OCI-LY7 (cell line): ENCODE data around the gene GLUL. TPM values are rescaled to one million over a fixed set of nuclear protein-coding genes. Genes with fewer than 3 reads are reported as not detected.

Experiments used
- BruUV-seq: library from RNA; stranded (reverse); fragments of 400-500 nt; replicated peaks from 2 replicates; lab custom pipeline; 2021; lab: Mats Ljungman, UMichigan
- CTCF ChIA-PET: fragments of 300-600 bp; sonication (Branson Sonifier 250); formaldehyde crosslinking; loops from one replicate; lab custom pipeline; 2022; ENCODE audit warnings: antibody characterized with exemption; ENCODE audit not compliant: unreplicated experiment; lab: Charles Lee
- POLR2A ChIA-PET: fragments of 300-600 bp; sonication (Branson Sonifier 250); formaldehyde crosslinking; loops from one replicate; lab custom pipeline; 2022; ENCODE audit warnings: antibody characterized with exemption; lab: Charles Lee
- DNase-seq: peaks from one replicate; pipeline ENCODE4 v3.0.0-alpha.2; 2015; ENCODE audit warnings: low spot score
- H2AFZ ChIP-seq: fragments of 200-600 bp; sonication (generic), shearing (Covaris generic); 2 replicates; pipeline ENCODE4 v1.6.1; 2014; ENCODE audit warnings: mild to moderate bottlenecking, antibody characterized with exemption, low read length, moderate library complexity
- H3K27ac ChIP-seq: fragments of 200-600 bp; sonication (generic); 2 replicates; pipeline ENCODE4 v1.5.1; 2014; ENCODE audit warnings: mixed run types, low read depth, mild to moderate bottlenecking, moderate library complexity, low read length, inconsistent platforms; ENCODE audit not compliant: poor library complexity, severe bottlenecking
- H3K36me3 ChIP-seq: fragments of 200-600 bp; sonication (generic); 2 replicates; pipeline ENCODE4 v1.6.1; 2014; ENCODE audit warnings: mild to moderate bottlenecking, antibody characterized with exemption, low read length, moderate library complexity, mixed read lengths; ENCODE audit not compliant: insufficient read depth
- H3K4me1 ChIP-seq: fragments of 200-600 bp; sonication (generic); 2 replicates; pipeline ENCODE4 v1.5.1; 2014; ENCODE audit warnings: mild to moderate bottlenecking, low read length; ENCODE audit not compliant: insufficient read depth, poor library complexity, severe bottlenecking
- H3K4me2 ChIP-seq: fragments of 200-600 bp; sonication (generic); 2 replicates; pipeline ENCODE4 v1.6.1; 2014; ENCODE audit warnings: mild to moderate bottlenecking, low read length
- H3K4me3 ChIP-seq: fragments of 200-600 bp; sonication (generic); 2 replicates; pipeline ENCODE4 v1.5.1; 2014; ENCODE audit warnings: mild to moderate bottlenecking, low read depth, low read length; ENCODE audit not compliant: poor library complexity, severe bottlenecking
- H3K79me2 ChIP-seq: fragments of 200-600 bp; sonication (generic); 2 replicates; pipeline ENCODE4 v1.6.1; 2016; ENCODE audit warnings: low read depth, mild to moderate bottlenecking, low read length, moderate library complexity, mixed read lengths; ENCODE audit not compliant: insufficient read depth
- H3K9me2 ChIP-seq: fragments of 200-600 bp; sonication (generic); 2 replicates; pipeline ENCODE4 v1.6.1; 2016; ENCODE audit warnings: mild to moderate bottlenecking, low read length, mixed read lengths; ENCODE audit not compliant: insufficient read depth
- H3K9me3 ChIP-seq: fragments of 200-600 bp; sonication (generic); 2 replicates; pipeline ENCODE4 v1.6.1; 2014; ENCODE audit warnings: mild to moderate bottlenecking, mixed run types, low read length, mixed read lengths
- H4K20me1 ChIP-seq: fragments of 200-600 bp; sonication (generic); 2 replicates; pipeline ENCODE4 v1.6.1; 2014; ENCODE audit warnings: mild to moderate bottlenecking, antibody characterized with exemption, low read length, moderate library complexity, mixed read lengths; ENCODE audit not compliant: insufficient read depth
- CTCF ChIP-seq: fragments of 200-600 bp; sonication (generic); conservative IDR thresholded peaks from 2 replicates; pipeline ENCODE4 v1.5.1; 2014; ENCODE audit warnings: mild to moderate bottlenecking, antibody characterized with exemption, low read length, moderate library complexity, mixed read lengths
- EZH2phosphoT487 ChIP-seq: fragments of 200-600 bp; sonication (generic); IDR thresholded peaks from 2 replicates; pipeline ENCODE4 v1.6.1; 2018; ENCODE audit warnings: low read depth, borderline replicate concordance, mild to moderate bottlenecking, mixed run types, antibody characterized with exemption, low read length, moderate library complexity, mixed read lengths
- intact Hi-C: fragments of 100-400 bp; cut with micrococcal nuclease; formaldehyde crosslinking; loops from one replicate; pipeline ENCODE4 v1.10.0; 2022; ENCODE audit not compliant: unreplicated experiment
- total RNA-seq, 2 experiments: library from RNA; depleted of rRNA in 1 of 2; stranded (reverse); fragments of >200 nt in 1 of 2; shearing (Covaris generic) in 1 of 2; gene quantifications; 2 replicates each; pipeline ENCODE4 v1.2.3, GENCODE V29; 2014 to 2022

Gene GLUL
- total RNA-seq, 2 experiments from 2014 or later = not detected

- H3K4me1 ChIP-seq = no peaks in the 10 kb centered on the region
- no TSS peak for BruUV-seq
- H3K4me2 ChIP-seq = no peak overlapping the region
- no peak overlapping the region for H2AFZ ChIP-seq
- no peaks in the 10 kb centered on the region for H4K20me1 ChIP-seq
- H3K36me3 ChIP-seq = no peaks in the 10 kb centered on the region
- ChIA-PET POLR2A (no interaction called here), CTCF (no interaction called here)
- H3K9me2 ChIP-seq = no peaks in the 10 kb centered on the region
- H3K79me2 ChIP-seq = no peaks in the 10 kb centered on the region
- no peaks in the 10 kb centered on the region for H3K9me3 ChIP-seq
- intact Hi-C loops = no loop called here
- no peak overlapping the region for H3K4me3 ChIP-seq
- DNase-seq = no peak
- no peak overlapping the region for H3K27ac ChIP-seq
- no peak for TF ChIP-seq EZH2phosphoT487
- TF ChIP-seq CTCF = no peak
These were observed 42.0 kb upstream of the GLUL start for GRCh38 chr1:182433580-182433979.

GRCh38 chr1:182431278-182431677, 39.7 kb upstream of the GLUL start:
- Histone ChIP-seq H2AFZ (no peak overlapping the region), H3K9me2 (no peaks in the 10 kb centered on the region), H3K79me2 (no peaks in the 10 kb centered on the region), H3K4me1 (no peaks in the 10 kb centered on the region), H3K4me2 (no peak overlapping the region), H3K27ac (no peak overlapping the region), H3K9me3 (no peaks in the 10 kb centered on the region), H4K20me1 (no peaks in the 10 kb centered on the region), H3K4me3 (no peak overlapping the region), H3K36me3 (no peaks in the 10 kb centered on the region)
- TF ChIP-seq EZH2phosphoT487 (no peak), CTCF (no peak)
- BruUV-seq = no TSS peak
- POLR2A ChIA-PET = interaction anchor here (0.5 to 1.1 kb wide), 2 partner anchors 27 to 258 kb away, joined by 3 to 5 read pairs; no protein-coding TSS in a partner anchor
- DNase-seq = no peak
- intact Hi-C loops = no loop called here
- CTCF ChIA-PET = no interaction called here

- Histone ChIP-seq H2AFZ (no peak overlapping the region), H3K4me2 (no peak overlapping the region), H4K20me1 (no peaks in the 10 kb centered on the region), H3K9me3 (no peaks in the 10 kb centered on the region), H3K79me2 (no peaks in the 10 kb centered on the region), H3K36me3 (no peaks in the 10 kb centered on the region), H3K9me2 (no peaks in the 10 kb centered on the region), H3K4me3 (no peak overlapping the region), H3K4me1 (no peaks in the 10 kb centered on the region), H3K27ac (no peak overlapping the region)
- TF ChIP-seq CTCF (no peak), EZH2phosphoT487 (no peak)
- no peak for DNase-seq
- CTCF ChIA-PET = no interaction called here
- no TSS peak for BruUV-seq
- intact Hi-C loops = no loop called here
- POLR2A ChIA-PET = interaction anchor here (0.5 to 0.7 kb wide), 4 partner anchors 32 to 1556 kb away, joined by 3 to 7 read pairs (median 5); no protein-coding TSS in a partner anchor
These were observed 38.9 kb upstream of the GLUL start for GRCh38 chr1:182430263-182431068.
